ENCODE results near the gene ARFGEF3. TPM values are rescaled to one million over a fixed set of nuclear protein-coding genes. Genes with fewer than 3 reads are reported as not detected.

ARFGEF3 gene
- total RNA-seq, 1 experiment from 2014 or later, result 5.2 TPM

GRCh38 chr6:138307816-138308730 lies 146.3 kb downstream of the ARFGEF3 start:
- Histone ChIP-seq H3K27me3 (replicated peaks; ENCODE audit: control insufficient read depth, insufficient read depth, low read length) (no peaks in the 10 kb centered on the region), H3K36me3 (ENCODE audit: control insufficient read depth, insufficient read depth, low read length) (no peaks in the 10 kb centered on the region), H3K4me3 (ENCODE audit: low read depth, low read length) (no peak overlapping the region), H3K4me1 (no peaks in the 10 kb centered on the region), H3K9me3 (no peaks in the 10 kb centered on the region)
- CTCF ChIA-PET, result interaction anchor here (0.7 kb wide), 1 partner anchor 11 kb away, joined by 3 read pairs; no protein-coding TSS in a partner anchor
- POLR2A ChIA-PET, result no interaction called here
- Mint-ChIP-seq H3K4me1 (ENCODE audit: low read depth, unreplicated experiment) (peaks cover 6% of the 10 kb centered on the region), H3K27me3 (ENCODE audit: insufficient read depth, unreplicated experiment) (no peaks in the 10 kb centered on the region), H3K9me3 (ENCODE audit: unreplicated experiment) (no peaks in the 10 kb centered on the region), H3K27ac (ENCODE audit: unreplicated experiment) (no peak overlapping the region), H3K4me3 (ENCODE audit: unreplicated experiment) (no peak overlapping the region), H3K36me3 (ENCODE audit: insufficient read depth, unreplicated experiment) (no peaks in the 10 kb centered on the region)
- TF ChIP-seq CTCF (IDR thresholded peaks at IDR 0.05; ENCODE audit: insufficient read depth in 1 of 2, low read depth in 1 of 2, low read length in 1 of 2, severe bottlenecking in 1 of 2, unreplicated experiment in 1 of 2), result no peak
- intact Hi-C loops (cut with micrococcal nuclease; ENCODE audit: unreplicated experiment), result no loop called here
- BruUV-seq (replicated peaks), result no TSS peak
- no peak for DNase-seq

- intact Hi-C loops (cut with micrococcal nuclease; ENCODE audit: unreplicated experiment), result no loop called here
- H3K9me3 ChIP-seq, result no peaks in the 10 kb centered on the region
- CTCF ChIA-PET, result no interaction called here
- TF ChIP-seq CTCF (IDR thresholded peaks at IDR 0.05; ENCODE audit: insufficient read depth in 1 of 2, low read depth in 1 of 2, low read length in 1 of 2, severe bottlenecking in 1 of 2, unreplicated experiment in 1 of 2), result no peak
- H3K4me3 Mint-ChIP-seq (ENCODE audit: unreplicated experiment), result no peak overlapping the region
- no peak overlapping the region for H3K4me3 ChIP-seq (ENCODE audit: low read depth, low read length)
- H3K27me3 ChIP-seq (replicated peaks; ENCODE audit: control insufficient read depth, insufficient read depth, low read length), result no peaks in the 10 kb centered on the region
- no TSS peak for BruUV-seq (replicated peaks)
- H3K36me3 ChIP-seq (ENCODE audit: control insufficient read depth, insufficient read depth, low read length), result no peaks in the 10 kb centered on the region
- no peak overlapping the region for H3K27ac Mint-ChIP-seq (ENCODE audit: unreplicated experiment)
- no peaks in the 10 kb centered on the region for H3K4me1 ChIP-seq
- H3K27me3 Mint-ChIP-seq (ENCODE audit: insufficient read depth, unreplicated experiment), result no peaks in the 10 kb centered on the region
- DNase-seq, result no peak
- POLR2A ChIA-PET, result no interaction called here
- H3K9me3 Mint-ChIP-seq (ENCODE audit: unreplicated experiment), result no peaks in the 10 kb centered on the region
- no peaks in the 10 kb centered on the region for H3K36me3 Mint-ChIP-seq (ENCODE audit: insufficient read depth, unreplicated experiment)
- peaks cover 6% of the 10 kb centered on the region for H3K4me1 Mint-ChIP-seq (ENCODE audit: low read depth, unreplicated experiment)
These were observed 147.0 kb downstream of the ARFGEF3 start for GRCh38 chr6:138308731-138309110.

- Mint-ChIP-seq H3K27ac (ENCODE audit: unreplicated experiment) (no peak overlapping the region), H3K4me3 (ENCODE audit: unreplicated experiment) (no peak overlapping the region), H3K4me1 (ENCODE audit: low read depth, unreplicated experiment) (peaks cover 6% of the 10 kb centered on the region), H3K9me3 (ENCODE audit: unreplicated experiment) (no peaks in the 10 kb centered on the region), H3K36me3 (ENCODE audit: insufficient read depth, unreplicated experiment) (no peaks in the 10 kb centered on the region), H3K27me3 (ENCODE audit: insufficient read depth, unreplicated experiment) (no peaks in the 10 kb centered on the region)
- DNase-seq, result no peak
- intact Hi-C loops (cut with micrococcal nuclease; ENCODE audit: unreplicated experiment), result no loop called here
- Histone ChIP-seq H3K4me1 (no peaks in the 10 kb centered on the region), H3K4me3 (ENCODE audit: low read depth, low read length) (no peak overlapping the region), H3K27me3 (replicated peaks; ENCODE audit: control insufficient read depth, insufficient read depth, low read length) (no peaks in the 10 kb centered on the region), H3K36me3 (ENCODE audit: control insufficient read depth, insufficient read depth, low read length) (no peaks in the 10 kb centered on the region), H3K9me3 (no peaks in the 10 kb centered on the region)
- TF ChIP-seq CTCF (IDR thresholded peaks at IDR 0.05; ENCODE audit: insufficient read depth in 1 of 2, low read depth in 1 of 2, low read length in 1 of 2, severe bottlenecking in 1 of 2, unreplicated experiment in 1 of 2), result no peak
- ChIA-PET CTCF (no interaction called here), POLR2A (no interaction called here)
- BruUV-seq (replicated peaks), result no TSS peak
These were observed 148.0 kb downstream of the ARFGEF3 start for GRCh38 chr6:138309695-138310094.
